OCI-LY3 (cell line): ENCODE results near the gene KRTAP25-1.

ENCODE experiments used
- H2AFZ ChIP-seq: fragments of 200-600, 300-600 bp; shearing (Covaris generic); 2 replicates; pipeline ENCODE4 v1.6.0; 2014; ENCODE audit warnings: antibody characterized with exemption, low read depth, low read length
- H3K27ac ChIP-seq: fragments of 200-600, 300-600 bp; sonication (generic); 2 replicates; pipeline ENCODE4 v1.5.1; 2014; ENCODE audit warnings: mild to moderate bottlenecking, low read length, moderate library complexity, mixed read lengths
- H3K27me3 ChIP-seq: fragments of 200-600, 300-600 bp; sonication (generic); 2 replicates; pipeline ENCODE4 v1.6.1; 2014; ENCODE audit warnings: low read depth, low read length, mixed read lengths
- H3K36me3 ChIP-seq: fragments of 200-600, 300-600 bp; sonication (generic); replicated peaks from 2 replicates; pipeline ENCODE3; 2014; ENCODE audit warnings: low read depth, low read length, mixed read lengths
- H3K4me1 ChIP-seq: fragments of 300-600, 200-600 bp; sonication (generic); 2 replicates; pipeline ENCODE4 v1.6.1; 2014; ENCODE audit warnings: low read length, mixed read lengths
- H3K4me2 ChIP-seq: fragments of 200-600, 300-600 bp; sonication (generic); 2 replicates; pipeline ENCODE4 v1.6.1; 2014; ENCODE audit warnings: low read length, mixed read lengths
- H3K4me3 ChIP-seq: fragments of 300-600, 200-600 bp; sonication (generic); 2 replicates; pipeline ENCODE4 v1.5.1; 2014; ENCODE audit warnings: antibody characterized with exemption, mild to moderate bottlenecking, low read length, moderate library complexity
- H3K79me2 ChIP-seq: fragments of 300-600, 200-600 bp; shearing (Covaris generic); 2 replicates; pipeline ENCODE4 v1.6.1; 2014; ENCODE audit warnings: mild to moderate bottlenecking, low read length, mixed read lengths
- H3K9ac ChIP-seq: fragments of 300-600, 200-600 bp; shearing (Covaris generic); 2 replicates; pipeline ENCODE4 v1.6.0; 2014; ENCODE audit warnings: mild to moderate bottlenecking, low read length, moderate library complexity
- H3K9me3 ChIP-seq: fragments of 200-600, 300-600 bp; shearing (Covaris generic); 2 replicates; pipeline ENCODE4 v1.6.1; 2014; ENCODE audit warnings: low read length, mixed read lengths; ENCODE audit not compliant: insufficient read depth
- H4K20me1 ChIP-seq: fragments of 200-600, 300-600 bp; sonication (generic); 2 replicates; pipeline ENCODE4 v1.6.1; 2016; ENCODE audit warnings: low read length, mixed read lengths; ENCODE audit not compliant: insufficient read depth
- CTCF ChIP-seq: fragments of 200-600, 300-600 bp; sonication (generic); IDR thresholded peaks from 2 replicates; pipeline ENCODE4 v1.5.1; 2014; ENCODE audit warnings: antibody characterized with exemption, low read length, low read depth
- EZH2phosphoT487 ChIP-seq: fragments of 200-600 bp; shearing (Covaris generic); IDR thresholded peaks from 2 replicates; pipeline ENCODE4 v1.6.1; 2018; ENCODE audit warnings: antibody characterized with exemption, mixed run types, low read depth

KRTAP25-1 gene

DNA sequence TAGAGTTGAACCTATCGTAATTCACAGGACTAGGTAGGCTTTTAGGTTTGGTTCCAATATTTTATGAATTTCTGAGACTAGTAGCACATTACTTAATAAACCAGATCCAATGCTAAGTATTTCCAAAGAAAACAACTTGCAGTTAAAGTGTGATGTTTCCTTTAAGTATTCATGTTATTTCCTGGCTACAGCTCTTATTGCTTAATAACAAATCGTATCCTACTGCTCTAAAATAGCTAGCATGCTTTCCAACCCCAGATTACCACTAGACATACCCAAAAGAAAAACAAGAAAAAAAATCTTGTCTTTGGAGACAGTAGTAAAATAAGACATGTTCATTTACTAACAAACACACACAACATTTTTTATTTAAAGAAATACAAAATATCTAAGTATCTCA lies 47.3 kb upstream of the KRTAP25-1 start:
- TF ChIP-seq EZH2phosphoT487 = no peak
- no peak for TF ChIP-seq CTCF
- Histone ChIP-seq H3K4me3 (no peak overlapping the region), H3K36me3 (no peaks in the 10 kb centered on the region), H3K9me3 (no peaks in the 10 kb centered on the region), H3K4me1 (no peaks in the 10 kb centered on the region), H3K79me2 (no peaks in the 10 kb centered on the region), H3K4me2 (no peak overlapping the region), H4K20me1 (no peaks in the 10 kb centered on the region), H3K27me3 (no peaks in the 10 kb centered on the region), H2AFZ (no peak overlapping the region), H3K9ac (no peak overlapping the region), H3K27ac (no peak overlapping the region)

DNA sequence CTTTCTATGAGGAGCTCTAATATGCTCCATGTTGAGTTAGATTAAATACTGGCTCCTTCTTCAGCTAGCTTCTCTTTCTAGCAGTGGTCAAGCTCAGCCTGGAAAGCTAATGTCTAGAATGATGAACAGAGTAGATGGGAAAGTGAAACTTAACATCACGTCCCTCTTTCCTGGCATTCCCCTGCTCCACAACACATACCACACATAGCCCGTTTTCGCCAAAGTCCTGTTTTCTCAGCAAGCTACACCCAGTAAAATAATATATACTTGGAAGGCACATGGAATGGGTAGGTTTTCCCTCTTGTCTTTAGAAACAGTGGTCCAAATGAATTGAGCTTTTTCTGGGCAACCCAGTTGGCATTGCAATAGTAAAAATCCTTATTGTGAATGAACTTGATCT lies 44.4 kb upstream of the KRTAP25-1 start:
- no peak overlapping the region for H3K4me3 ChIP-seq
- H3K36me3 ChIP-seq = no peaks in the 10 kb centered on the region
- H3K4me1 ChIP-seq = no peaks in the 10 kb centered on the region
- no peaks in the 10 kb centered on the region for H3K9me3 ChIP-seq
- no peak overlapping the region for H3K9ac ChIP-seq
- no peaks in the 10 kb centered on the region for H3K79me2 ChIP-seq
- no peaks in the 10 kb centered on the region for H3K27me3 ChIP-seq
- no peak overlapping the region for H3K4me2 ChIP-seq
- H4K20me1 ChIP-seq = no peaks in the 10 kb centered on the region
- TF ChIP-seq CTCF (no peak), EZH2phosphoT487 (no peak)
- H2AFZ ChIP-seq = no peak overlapping the region
- no peak overlapping the region for H3K27ac ChIP-seq

DNA sequence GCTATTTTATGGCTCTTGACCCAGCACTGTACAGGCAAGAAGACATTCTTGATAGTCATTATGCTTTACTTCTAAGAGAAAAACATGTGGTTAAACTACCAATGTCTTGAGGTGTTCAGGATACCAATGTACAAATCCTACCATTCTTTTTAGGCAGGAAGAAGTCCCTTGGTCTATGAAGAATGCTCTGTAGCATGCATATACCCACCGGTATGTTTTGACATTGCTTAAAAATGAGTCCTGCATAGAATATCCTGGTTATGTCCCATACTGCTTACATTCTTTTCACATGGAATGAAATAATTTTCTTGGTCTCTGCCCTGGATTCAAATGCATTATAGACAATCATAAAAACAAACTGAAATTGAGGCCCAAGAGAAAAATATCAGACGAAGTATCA lies 43.4 kb upstream of the KRTAP25-1 start:
- H2AFZ ChIP-seq = no peak overlapping the region
- TF ChIP-seq CTCF = no peak
- no peak for TF ChIP-seq EZH2phosphoT487
- H3K79me2 ChIP-seq = no peaks in the 10 kb centered on the region
- H3K27me3 ChIP-seq = no peaks in the 10 kb centered on the region
- H3K9ac ChIP-seq = no peak overlapping the region
- no peak overlapping the region for H3K27ac ChIP-seq
- H3K4me2 ChIP-seq = no peak overlapping the region
- no peaks in the 10 kb centered on the region for H3K9me3 ChIP-seq
- no peaks in the 10 kb centered on the region for H4K20me1 ChIP-seq
- no peaks in the 10 kb centered on the region for H3K4me1 ChIP-seq
- H3K4me3 ChIP-seq = no peak overlapping the region
- no peaks in the 10 kb centered on the region for H3K36me3 ChIP-seq

DNA sequence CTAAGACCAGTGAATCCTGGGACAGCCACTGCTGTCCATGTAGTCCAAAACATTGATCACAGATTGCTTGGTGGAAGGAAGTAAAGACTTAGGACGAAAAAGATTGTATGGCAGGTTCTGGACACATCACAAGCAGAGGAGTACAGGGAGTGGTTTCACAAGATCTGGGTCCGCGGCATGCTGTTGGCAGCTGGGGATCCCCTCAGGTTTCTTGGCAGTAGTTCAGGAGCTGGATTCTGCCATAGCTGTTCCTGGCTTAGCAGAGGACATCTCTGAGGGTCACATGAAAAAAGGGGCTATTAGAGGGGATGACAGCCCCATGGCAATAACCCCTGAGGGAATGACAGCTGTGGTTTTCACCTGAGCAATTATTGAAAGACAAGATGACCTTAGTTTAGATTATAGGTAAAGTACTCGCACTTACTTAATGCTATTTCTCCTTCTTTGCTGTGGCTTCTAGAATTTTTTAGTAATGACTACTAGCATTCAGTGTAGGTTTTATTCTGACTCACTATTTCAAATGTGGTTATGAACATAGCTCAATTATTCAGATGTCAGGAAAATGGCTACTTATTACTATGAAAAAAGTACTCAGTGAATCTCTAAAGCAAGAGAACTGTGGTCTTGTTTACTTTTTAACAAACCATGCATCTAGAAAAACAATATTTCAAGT lies 40.0 kb upstream of the KRTAP25-1 start:
- Histone ChIP-seq H3K9me3 (no peaks in the 10 kb centered on the region), H3K27me3 (no peaks in the 10 kb centered on the region), H3K9ac (no peak overlapping the region), H2AFZ (no peak overlapping the region), H4K20me1 (no peaks in the 10 kb centered on the region), H3K4me1 (peaks cover 5% of the 10 kb centered on the region; the same call in 1 of the 2 replicates), H3K4me3 (no peak overlapping the region), H3K27ac (no peak overlapping the region), H3K4me2 (0 out of 2 replicates have a peak overlapping the region, but pooled peaks have one; percentile 22), H3K36me3 (no peaks in the 10 kb centered on the region), H3K79me2 (no peaks in the 10 kb centered on the region)
- TF ChIP-seq CTCF (no peak), EZH2phosphoT487 (no peak)
